IPS-20b (cell line): Measurements from ENCODE around the gene PPP1R9A.

Experiments used
- H3K27ac ChIP-seq: one replicate; pipeline ENCODE4 v1.5.1; 2013; ENCODE audit warnings: low read length
- H3K27me3 ChIP-seq: 2 replicates; pipeline ENCODE4 v1.6.1; 2013; ENCODE audit warnings: mild to moderate bottlenecking, low read length, inconsistent platforms; ENCODE audit not compliant: insufficient read depth
- H3K36me3 ChIP-seq: 2 replicates; pipeline ENCODE4 v1.6.1; 2013; ENCODE audit warnings: low read depth, mild to moderate bottlenecking, inconsistent platforms, low read length, moderate library complexity; ENCODE audit not compliant: insufficient read depth
- H3K4me1 ChIP-seq: 2 replicates; pipeline ENCODE4 v1.6.1; 2013; ENCODE audit warnings: mild to moderate bottlenecking, control low read depth, inconsistent platforms, low read length, moderate library complexity; ENCODE audit not compliant: insufficient read depth
- H3K4me3 ChIP-seq: 2 replicates; pipeline ENCODE4 v1.5.1; 2013; ENCODE audit warnings: mild to moderate bottlenecking, low read length, inconsistent platforms
- H3K9ac ChIP-seq: 2 replicates; pipeline ENCODE4 v1.6.1; 2013; ENCODE audit warnings: low read depth, mild to moderate bottlenecking, inconsistent platforms, low read length, moderate library complexity
- H3K9me3 ChIP-seq: 2 replicates; pipeline ENCODE4 v1.6.1; 2013; ENCODE audit warnings: mild to moderate bottlenecking, low read depth, low read length, inconsistent platforms; ENCODE audit not compliant: insufficient read depth

The PPP1R9A gene

GRCh38 chr7:95089414-95090315 is 182.3 kb downstream of the PPP1R9A start:
- H3K4me1 ChIP-seq = peaks cover 11% of the 10 kb centered on the region; the same call in 1 of the 2 replicates
- no peak overlapping the region for H3K4me3 ChIP-seq
- no peak overlapping the region for H3K9ac ChIP-seq
- no peaks in the 10 kb centered on the region for H3K27me3 ChIP-seq
- H3K9me3 ChIP-seq = no peaks in the 10 kb centered on the region
- H3K27ac ChIP-seq = no peak overlapping the region
- no peaks in the 10 kb centered on the region for H3K36me3 ChIP-seq

GRCh38 chr7:95092324-95092723 is 184.9 kb downstream of the PPP1R9A start:
- peaks cover 11% of the 10 kb centered on the region; the same call in 1 of the 2 replicates for H3K4me1 ChIP-seq
- H3K9me3 ChIP-seq = no peaks in the 10 kb centered on the region
- H3K27ac ChIP-seq = no peak overlapping the region
- no peaks in the 10 kb centered on the region for H3K27me3 ChIP-seq
- no peak overlapping the region for H3K4me3 ChIP-seq
- no peak overlapping the region for H3K9ac ChIP-seq
- no peaks in the 10 kb centered on the region for H3K36me3 ChIP-seq

- no peaks in the 10 kb centered on the region for H3K9me3 ChIP-seq
- peaks cover 5% of the 10 kb centered on the region; the same call in 1 of the 2 replicates for H3K4me1 ChIP-seq
- H3K4me3 ChIP-seq = no peak overlapping the region
- no peaks in the 10 kb centered on the region for H3K36me3 ChIP-seq
- no peak overlapping the region for H3K9ac ChIP-seq
- H3K27ac ChIP-seq = no peak overlapping the region
- H3K27me3 ChIP-seq = no peaks in the 10 kb centered on the region
Measured at GRCh38 chr7:95095259-95095965, 188.0 kb downstream of the PPP1R9A start.

- Histone ChIP-seq H3K9ac (no peak overlapping the region), H3K27ac (no peak overlapping the region), H3K4me1 (peaks cover 5% of the 10 kb centered on the region; the same call in 1 of the 2 replicates), H3K27me3 (no peaks in the 10 kb centered on the region), H3K4me3 (no peak overlapping the region), H3K9me3 (no peaks in the 10 kb centered on the region), H3K36me3 (no peaks in the 10 kb centered on the region)
Measured at GRCh38 chr7:95095966-95096540, 188.7 kb downstream of the PPP1R9A start.

GRCh38 chr7:95097291-95097690 is 189.9 kb downstream of the PPP1R9A start:
- no peak overlapping the region for H3K4me3 ChIP-seq

GRCh38 chr7:95097851-95098250 is 190.5 kb downstream of the PPP1R9A start:
- no peak overlapping the region for H3K27ac ChIP-seq
- no peaks in the 10 kb centered on the region for H3K9me3 ChIP-seq
- no peaks in the 10 kb centered on the region for H3K27me3 ChIP-seq
- peaks cover under 1% of the 10 kb centered on the region; the same call in 1 of the 2 replicates for H3K4me1 ChIP-seq
- H3K36me3 ChIP-seq = no peaks in the 10 kb centered on the region
- no peak overlapping the region for H3K9ac ChIP-seq
- H3K4me3 ChIP-seq = no peak overlapping the region

More at GRCh38 chr7:95097291-95097690, 189.9 kb downstream of the PPP1R9A start:
- peaks cover 5% of the 10 kb centered on the region; the same call in 1 of the 2 replicates for H3K4me1 ChIP-seq
- H3K9ac ChIP-seq = no peak overlapping the region
- H3K27ac ChIP-seq = no peak overlapping the region
- no peaks in the 10 kb centered on the region for H3K27me3 ChIP-seq
- no peaks in the 10 kb centered on the region for H3K9me3 ChIP-seq
- H3K36me3 ChIP-seq = no peaks in the 10 kb centered on the region

GRCh38 chr7:95099106-95099505 is 191.7 kb downstream of the PPP1R9A start:
- Histone ChIP-seq H3K9ac (no peak overlapping the region), H3K27me3 (no peaks in the 10 kb centered on the region), H3K9me3 (no peaks in the 10 kb centered on the region), H3K27ac (no peak overlapping the region), H3K4me1 (no peaks in the 10 kb centered on the region), H3K4me3 (no peak overlapping the region), H3K36me3 (no peaks in the 10 kb centered on the region)

GRCh38 chr7:95101422-95101821 is 194.0 kb downstream of the PPP1R9A start:
- no peaks in the 10 kb centered on the region for H3K36me3 ChIP-seq
- H3K27ac ChIP-seq = no peak overlapping the region
- no peaks in the 10 kb centered on the region for H3K9me3 ChIP-seq
- no peaks in the 10 kb centered on the region for H3K27me3 ChIP-seq
- H3K4me3 ChIP-seq = no peak overlapping the region
- H3K9ac ChIP-seq = no peak overlapping the region
- H3K4me1 ChIP-seq = 0 out of 2 replicates have a peak, but pooled peaks cover 3% of the 10 kb centered on the region

GRCh38 chr7:95102662-95103061 is 195.3 kb downstream of the PPP1R9A start:
- Histone ChIP-seq H3K27me3 (no peaks in the 10 kb centered on the region), H3K36me3 (no peaks in the 10 kb centered on the region), H3K9ac (no peak overlapping the region), H3K4me3 (no peak overlapping the region), H3K27ac (no peak overlapping the region), H3K4me1 (0 out of 2 replicates have a peak, but pooled peaks cover 3% of the 10 kb centered on the region), H3K9me3 (no peaks in the 10 kb centered on the region)

- no peak overlapping the region for H3K4me3 ChIP-seq
- 0 out of 2 replicates have a peak, but pooled peaks cover 3% of the 10 kb centered on the region for H3K4me1 ChIP-seq
- no peaks in the 10 kb centered on the region for H3K9me3 ChIP-seq
- H3K9ac ChIP-seq = no peak overlapping the region
- no peaks in the 10 kb centered on the region for H3K27me3 ChIP-seq
- H3K36me3 ChIP-seq = no peaks in the 10 kb centered on the region
- no peak overlapping the region for H3K27ac ChIP-seq
Measured at GRCh38 chr7:95104739-95105138, 197.3 kb downstream of the PPP1R9A start.

- H3K4me1 ChIP-seq = 0 out of 2 replicates have a peak, but pooled peaks cover 3% of the 10 kb centered on the region
Measured at GRCh38 chr7:95105627-95106026, 198.2 kb downstream of the PPP1R9A start.

More at GRCh38 chr7:95105627-95106026, 198.2 kb downstream of the PPP1R9A start:
- no peak overlapping the region for H3K9ac ChIP-seq
- H3K36me3 ChIP-seq = no peaks in the 10 kb centered on the region
- no peak overlapping the region for H3K27ac ChIP-seq
- no peak overlapping the region for H3K4me3 ChIP-seq
- H3K27me3 ChIP-seq = no peaks in the 10 kb centered on the region
- no peaks in the 10 kb centered on the region for H3K9me3 ChIP-seq
